H9 (cell line): Measurements from ENCODE around the gene APC. TPM values are rescaled to one million over a fixed set of nuclear protein-coding genes. Genes with fewer than 3 reads are reported as not detected.

Experiments
- DNase-seq: peaks from one replicate; pipeline ENCODE4 v3.0.0-alpha.2; 2017
- H2AFZ ChIP-seq: one replicate; pipeline ENCODE4 v1.6.1; 2013; ENCODE audit warnings: mild to moderate bottlenecking, low read length, control low read depth, moderate library complexity
- H2AK5ac ChIP-seq: 2 replicates; pipeline ENCODE4 v1.6.1; 2013; ENCODE audit warnings: low read length, control low read depth, mixed read lengths; ENCODE audit not compliant: insufficient read length
- H2BK120ac ChIP-seq: one replicate; pipeline ENCODE4 v1.6.1; 2013; ENCODE audit warnings: low read depth, mild to moderate bottlenecking, low read length, control low read depth, inconsistent platforms; ENCODE audit not compliant: poor library complexity, severe bottlenecking
- H2BK12ac ChIP-seq: 2 replicates; pipeline ENCODE4 v1.6.1; 2013; ENCODE audit warnings: low read length, control low read depth, mixed read lengths, low read depth; ENCODE audit not compliant: insufficient read length
- H2BK15ac ChIP-seq: 2 replicates; pipeline ENCODE4 v1.6.1; 2013; ENCODE audit warnings: low read depth, low read length, control low read depth
- H2BK20ac ChIP-seq: one replicate; pipeline ENCODE4 v1.6.1; 2013; ENCODE audit warnings: low read depth, mild to moderate bottlenecking, low read length, control low read depth, inconsistent platforms; ENCODE audit not compliant: poor library complexity, severe bottlenecking
- H2BK5ac ChIP-seq: 2 replicates; pipeline ENCODE4 v1.6.1; 2013; ENCODE audit warnings: low read length, control low read depth, mixed read lengths; ENCODE audit not compliant: insufficient read length
- H3K14ac ChIP-seq: 2 replicates; pipeline ENCODE4 v1.6.1; 2013; ENCODE audit warnings: low read length, control low read depth; ENCODE audit not compliant: insufficient read depth
- H3K18ac ChIP-seq: 2 replicates; pipeline ENCODE4 v1.6.1; 2013; ENCODE audit warnings: low read depth, mild to moderate bottlenecking, mixed read lengths, low read length, control low read depth; ENCODE audit not compliant: insufficient read length
- H3K23ac ChIP-seq: 2 replicates; pipeline ENCODE4 v1.6.1; 2013; ENCODE audit warnings: low read length, control low read depth, mixed read lengths, low read depth; ENCODE audit not compliant: insufficient read length
- H3K23me2 ChIP-seq: 2 replicates; pipeline ENCODE4 v1.6.1; 2013; ENCODE audit warnings: low read depth, mild to moderate bottlenecking, mixed read lengths, low read length, control low read depth; ENCODE audit not compliant: insufficient read length, poor library complexity, severe bottlenecking
- H3K27ac ChIP-seq: 2 replicates; pipeline ENCODE4 v1.5.1; 2013; ENCODE audit warnings: low read length, control low read depth, mixed read lengths, low read depth; ENCODE audit not compliant: insufficient read length
- H3K27me3 ChIP-seq: 2 replicates; pipeline ENCODE4 v1.6.1; 2013; ENCODE audit warnings: low read length, control low read depth, inconsistent platforms; ENCODE audit not compliant: insufficient read depth
- H3K4ac ChIP-seq: 2 replicates; pipeline ENCODE4 v1.6.1; 2013; ENCODE audit warnings: low read depth, mild to moderate bottlenecking, control low read depth, inconsistent platforms, low read length, moderate library complexity
- H3K4me1 ChIP-seq: 2 replicates; pipeline ENCODE4 v1.6.1; 2013; ENCODE audit warnings: low read length, control low read depth, inconsistent platforms; ENCODE audit not compliant: insufficient read depth
- H3K4me2 ChIP-seq: 2 replicates; pipeline ENCODE4 v1.6.1; 2013; ENCODE audit warnings: low read length, control low read depth, mixed read lengths; ENCODE audit not compliant: insufficient read length, insufficient read depth
- H3K56ac ChIP-seq: 2 replicates; pipeline ENCODE4 v1.6.1; 2013; ENCODE audit warnings: low read depth, mild to moderate bottlenecking, mixed read lengths, low read length, control low read depth; ENCODE audit not compliant: insufficient read length
- H3K79me1 ChIP-seq: 2 replicates; pipeline ENCODE4 v1.6.1; 2013; ENCODE audit warnings: low read depth, mild to moderate bottlenecking, moderate library complexity, low read length, control low read depth, inconsistent platforms; ENCODE audit not compliant: insufficient read depth, poor library complexity, severe bottlenecking
- H3K79me2 ChIP-seq: 2 replicates; pipeline ENCODE4 v1.6.1; 2013; ENCODE audit warnings: low read length, control low read depth, inconsistent platforms; ENCODE audit not compliant: insufficient read depth
- H3K9ac ChIP-seq: 2 replicates; pipeline ENCODE4 v1.6.1; 2013; ENCODE audit warnings: low read length, control low read depth, mixed read lengths; ENCODE audit not compliant: insufficient read length; ENCODE audit errors: extremely low read depth
- H3K9me3 ChIP-seq: one replicate; pipeline ENCODE4 v1.6.1; 2013; ENCODE audit warnings: low read depth, low read length, inconsistent platforms; ENCODE audit not compliant: control insufficient read depth
- H3T11ph ChIP-seq: one replicate; pipeline ENCODE4 v1.6.1; 2013; ENCODE audit warnings: mild to moderate bottlenecking, low read length, control low read depth, inconsistent platforms
- H4K20me1 ChIP-seq: one replicate; pipeline ENCODE4 v1.6.1; 2013; ENCODE audit not compliant: control insufficient read depth, insufficient read length, insufficient read depth
- H4K5ac ChIP-seq: 2 replicates; pipeline ENCODE4 v1.6.1; 2013; ENCODE audit warnings: low read depth, mild to moderate bottlenecking, mixed read lengths, low read length, control low read depth; ENCODE audit not compliant: insufficient read length
- H4K8ac ChIP-seq: replicated peaks from 2 replicates; pipeline ENCODE4 v1.6.1; 2013; ENCODE audit warnings: low read length, control low read depth, mixed read lengths, low read depth; ENCODE audit not compliant: insufficient read length
- H4K91ac ChIP-seq: 2 replicates; pipeline ENCODE4 v1.6.1; 2013; ENCODE audit warnings: low read depth, mild to moderate bottlenecking, moderate library complexity, mixed read lengths, low read length, control low read depth; ENCODE audit not compliant: insufficient read length
- H3K27ac Mint-ChIP-seq, 3 experiments: 2 replicates in 2 of 3; 3 replicates in 1 of 3; pipeline ENCODE4 v1.8.0; 2020 to 2021; ENCODE audit warnings: mixed read lengths in 3 of 3, mild to moderate bottlenecking in 1 of 3, moderate library complexity in 1 of 3
- H3K27me3 Mint-ChIP-seq: 2 replicates; pipeline ENCODE4 v1.8.0; 2021; ENCODE audit warnings: low read depth, mild to moderate bottlenecking, moderate library complexity, mixed read lengths
- H3K36me3 Mint-ChIP-seq, 3 experiments: 2 replicates in 2 of 3; 3 replicates in 1 of 3; pipeline ENCODE4 v1.8.0; 2020 to 2021; ENCODE audit warnings: low read depth in 3 of 3, mixed read lengths in 3 of 3; ENCODE audit not compliant: insufficient read depth in 1 of 3
- H3K4me1 Mint-ChIP-seq, 2 experiments: 2 replicates each; pipeline ENCODE4 v1.8.0; 2020; ENCODE audit warnings: mixed read lengths in 2 of 2
- H3K4me3 Mint-ChIP-seq, 2 experiments: 2 replicates in 1 of 2; 3 replicates in 1 of 2; pipeline ENCODE4 v1.8.0; 2020 to 2021; ENCODE audit warnings: mild to moderate bottlenecking in 2 of 2, mixed read lengths in 2 of 2, moderate library complexity in 1 of 2
- H3K9me3 Mint-ChIP-seq, 2 experiments: 2 replicates in 1 of 2; 3 replicates in 1 of 2; pipeline ENCODE4 v1.8.0; 2020; ENCODE audit warnings: mild to moderate bottlenecking in 2 of 2, mixed read lengths in 2 of 2, moderate library complexity in 1 of 2
- WGBS: extraction: QIAGEN DNeasy Blood & Tissue Kit; methylation state at CpG from one replicate; pipeline ENCODE4 v1.1.7; 2013; ENCODE audit warnings: missing lambda C conversion rate, low lambda C conversion rate, mixed read lengths; ENCODE audit not compliant: insufficient read length; ENCODE audit errors: extremely low coverage; 5-methylcytosine and 5-hydroxymethylcytosine counted together
- total RNA-seq: library from RNA; stranded (reverse); gene quantifications from 2 replicates; pipeline ENCODE4 v1.2.1, GENCODE V29; 2021
- TF ChIP-seq, protein P1 (sequence below): fragments of 200-600 bp; sonication (generic); conservative IDR thresholded peaks from 3 replicates; pipeline ENCODE4 v1.8.0; 2021; ENCODE audit warnings: antibody characterized with exemption, mild to moderate bottlenecking

APC gene
- total RNA-seq, 1 experiment from 2014 or later, result 29.3 TPM

- H3K9me3 ChIP-seq, result no peaks in the 10 kb centered on the region
- H3K18ac ChIP-seq, result no peak overlapping the region
- TF ChIP-seq, protein P1, sequence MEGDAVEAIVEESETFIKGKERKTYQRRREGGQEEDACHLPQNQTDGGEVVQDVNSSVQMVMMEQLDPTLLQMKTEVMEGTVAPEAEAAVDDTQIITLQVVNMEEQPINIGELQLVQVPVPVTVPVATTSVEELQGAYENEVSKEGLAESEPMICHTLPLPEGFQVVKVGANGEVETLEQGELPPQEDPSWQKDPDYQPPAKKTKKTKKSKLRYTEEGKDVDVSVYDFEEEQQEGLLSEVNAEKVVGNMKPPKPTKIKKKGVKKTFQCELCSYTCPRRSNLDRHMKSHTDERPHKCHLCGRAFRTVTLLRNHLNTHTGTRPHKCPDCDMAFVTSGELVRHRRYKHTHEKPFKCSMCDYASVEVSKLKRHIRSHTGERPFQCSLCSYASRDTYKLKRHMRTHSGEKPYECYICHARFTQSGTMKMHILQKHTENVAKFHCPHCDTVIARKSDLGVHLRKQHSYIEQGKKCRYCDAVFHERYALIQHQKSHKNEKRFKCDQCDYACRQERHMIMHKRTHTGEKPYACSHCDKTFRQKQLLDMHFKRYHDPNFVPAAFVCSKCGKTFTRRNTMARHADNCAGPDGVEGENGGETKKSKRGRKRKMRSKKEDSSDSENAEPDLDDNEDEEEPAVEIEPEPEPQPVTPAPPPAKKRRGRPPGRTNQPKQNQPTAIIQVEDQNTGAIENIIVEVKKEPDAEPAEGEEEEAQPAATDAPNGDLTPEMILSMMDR, result no peak
- H4K91ac ChIP-seq, result no peak overlapping the region
- H2BK12ac ChIP-seq, result no peak overlapping the region
- H3K56ac ChIP-seq, result no peak overlapping the region
- no peak overlapping the region for H2BK15ac ChIP-seq
- H3K27ac ChIP-seq, result no peak overlapping the region
- no peaks in the 10 kb centered on the region for H3K27me3 ChIP-seq
- no peak overlapping the region for H3K4me2 ChIP-seq
- H3K23me2 ChIP-seq, result no peaks in the 10 kb centered on the region
- H3K36me3 Mint-ChIP-seq, result peaks cover 6 to 40% (median 24%) of the 10 kb centered on the region in 3 experiments; a peak in 6 of 7 replicates
- whole genome bisulfite sequencing, result no CpG with 5 or more reads among the region's 3 CpGs
- no peak overlapping the region for H3K14ac ChIP-seq
- no peak overlapping the region for H3K4ac ChIP-seq
- H3K4me3 Mint-ChIP-seq, result no peak overlapping the region
- H3K79me1 ChIP-seq, result no peaks in the 10 kb centered on the region
- H4K20me1 ChIP-seq, result no peaks in the 10 kb centered on the region
- 0 out of 2 replicates have a peak, but pooled peaks cover 2% of the 10 kb centered on the region for H3K79me2 ChIP-seq
- H3T11ph ChIP-seq, result no peak overlapping the region
- no peak overlapping the region for H2BK5ac ChIP-seq
- H2BK120ac ChIP-seq, result no peak overlapping the region
- H3K9ac ChIP-seq, result no peak overlapping the region
- no peak overlapping the region for H2BK20ac ChIP-seq
- H3K4me1 Mint-ChIP-seq, result no peaks in the 10 kb centered on the region
- H3K27me3 Mint-ChIP-seq, result no peaks in the 10 kb centered on the region
- no peak overlapping the region for H2AK5ac ChIP-seq
- no peaks in the 10 kb centered on the region for H3K4me1 ChIP-seq
- H3K9me3 Mint-ChIP-seq, result no peaks in the 10 kb centered on the region
- no peak for DNase-seq
- H3K27ac Mint-ChIP-seq, result no peak overlapping the region; a peak in 2 of 7 replicates
- no peak overlapping the region for H2AFZ ChIP-seq
- H4K8ac ChIP-seq, result no peak overlapping the region
- H3K23ac ChIP-seq, result no peak overlapping the region
- no peak overlapping the region for H4K5ac ChIP-seq
Measured at GRCh38 chr5:112885001-112885400, 147.3 kb downstream of the APC start.
